HG03439 (cell line): ENCODE results near the gene TGFBR2.

Experiments
- ATAC-seq: cut with Tn5 transposase; IDR thresholded peaks from one replicate; pipeline ENCODE4 v1.9.1; 2021; ENCODE audit warnings: mild to moderate bottlenecking, moderate library complexity; ENCODE audit not compliant: unreplicated experiment

TGFBR2 gene

DNA sequence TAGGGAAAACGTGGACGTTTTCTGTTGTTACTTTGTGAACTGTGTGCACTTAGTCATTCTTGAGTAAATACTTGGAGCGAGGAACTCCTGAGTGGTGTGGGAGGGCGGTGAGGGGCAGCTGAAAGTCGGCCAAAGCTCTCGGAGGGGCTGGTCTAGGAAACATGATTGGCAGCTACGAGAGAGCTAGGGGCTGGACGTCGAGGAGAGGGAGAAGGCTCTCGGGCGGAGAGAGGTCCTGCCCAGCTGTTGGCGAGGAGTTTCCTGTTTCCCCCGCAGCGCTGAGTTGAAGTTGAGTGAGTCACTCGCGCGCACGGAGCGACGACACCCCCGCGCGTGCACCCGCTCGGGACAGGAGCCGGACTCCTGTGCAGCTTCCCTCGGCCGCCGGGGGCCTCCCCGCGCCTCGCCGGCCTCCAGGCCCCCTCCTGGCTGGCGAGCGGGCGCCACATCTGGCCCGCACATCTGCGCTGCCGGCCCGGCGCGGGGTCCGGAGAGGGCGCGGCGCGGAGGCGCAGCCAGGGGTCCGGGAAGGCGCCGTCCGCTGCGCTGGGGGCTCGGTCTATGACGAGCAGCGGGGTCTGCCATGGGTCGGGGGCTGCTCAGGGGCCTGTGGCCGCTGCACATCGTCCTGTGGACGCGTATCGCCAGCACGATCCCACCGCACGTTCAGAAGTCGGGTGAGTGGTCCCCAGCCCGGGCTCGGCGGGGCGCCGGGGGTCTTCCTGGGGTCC is at the start of gene TGFBR2:
TSS of gene TGFBR2 (plus strand) at position 301 of the 731 bp plus-strand sequence. CDS start at position 584, 283 bp downstream.
- ATAC-seq = peak; percentile 88

DNA sequence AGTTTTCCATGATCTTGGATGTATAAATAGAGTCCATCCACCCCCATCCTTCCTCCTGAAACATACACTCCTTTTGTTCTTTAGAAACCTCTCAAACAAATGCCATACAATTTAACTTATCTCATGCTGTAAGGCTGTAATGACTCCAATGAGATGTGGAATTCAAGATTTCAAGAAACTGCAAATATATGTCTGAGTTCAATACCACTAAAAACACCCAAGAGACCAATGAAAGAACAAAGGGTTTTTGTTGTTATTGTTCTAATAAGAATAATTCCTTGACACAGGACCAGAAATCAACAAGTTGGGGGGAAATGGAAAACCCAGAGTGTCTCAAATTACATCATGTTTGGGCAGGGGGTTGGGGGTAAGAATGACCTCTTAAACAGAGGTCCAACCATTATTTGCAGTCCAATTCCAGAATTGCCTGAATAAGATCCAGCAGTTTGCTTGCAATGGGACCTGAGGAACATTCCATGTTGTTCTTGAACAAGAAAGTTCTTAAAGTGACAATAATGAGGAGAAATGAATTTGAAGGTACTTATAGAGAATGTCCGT is 48.6 kb upstream of the TGFBR2 start:
- ATAC-seq = no peak

DNA sequence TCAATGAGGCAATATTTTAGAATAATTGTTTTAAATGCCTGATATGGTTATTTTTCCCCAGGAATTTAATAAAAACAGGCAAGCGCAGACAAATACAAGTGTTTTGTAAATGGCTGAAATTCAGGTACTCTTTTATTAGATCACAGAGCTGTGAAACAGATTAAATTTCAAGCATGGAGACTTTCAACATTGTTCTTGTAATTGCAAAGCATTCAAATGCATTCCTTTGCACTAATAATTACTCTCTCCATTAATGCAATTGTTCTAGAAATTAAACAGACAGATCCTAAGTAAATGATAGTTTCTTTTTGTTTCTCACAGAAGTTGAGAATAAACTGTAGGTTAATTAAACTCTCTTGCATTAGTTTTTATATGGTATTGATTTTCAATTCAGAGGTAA is 42.4 kb upstream of the TGFBR2 start:
- no peak for ATAC-seq

GRCh38 chr3:30567139-30567753 is 39.2 kb upstream of the TGFBR2 start:
- no peak for ATAC-seq

GRCh38 chr3:30576946-30577345 is 29.5 kb upstream of the TGFBR2 start:
- ATAC-seq = no peak

DNA sequence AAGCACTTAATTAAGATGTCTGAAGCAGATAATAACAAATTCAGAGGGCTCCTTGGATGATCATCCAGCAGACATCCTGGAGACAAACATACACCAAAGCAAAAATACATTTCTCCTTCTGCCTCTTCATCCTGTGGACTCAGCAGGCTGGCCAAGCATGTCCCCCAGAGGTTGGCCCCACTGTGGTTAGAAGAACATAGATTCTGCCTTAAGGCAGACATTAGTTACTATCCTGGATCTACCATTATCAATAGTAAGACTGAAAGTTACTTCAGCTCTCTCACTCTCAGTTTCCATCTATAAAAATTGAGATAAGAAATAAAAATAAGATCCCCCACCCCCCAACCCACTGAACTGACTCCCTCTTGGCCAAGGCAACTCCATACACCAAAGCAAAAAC is 28.6 kb upstream of the TGFBR2 start:
- no peak for ATAC-seq

DNA sequence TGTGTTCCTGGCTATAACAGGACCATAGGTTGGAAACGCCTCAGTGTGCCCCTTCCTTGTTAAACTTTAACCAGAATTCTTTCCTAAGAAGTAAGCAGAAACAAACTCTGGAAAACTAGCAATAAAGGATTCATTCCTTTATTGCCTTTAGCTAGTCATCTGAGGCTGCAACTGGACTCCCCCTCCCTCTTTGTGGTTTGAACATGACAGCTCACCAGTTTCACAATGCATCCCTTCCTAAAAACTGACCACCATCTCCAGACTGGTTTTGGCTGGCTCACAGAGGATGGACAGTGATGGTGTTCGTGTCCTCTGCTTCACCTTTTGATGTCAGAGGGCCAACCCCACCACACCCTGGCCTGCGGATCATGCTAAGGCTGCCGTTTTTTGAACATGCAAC is 27.9 kb upstream of the TGFBR2 start:
- no peak for ATAC-seq

GRCh38 chr3:30578986-30579579 is 27.3 kb upstream of the TGFBR2 start:
- no peak for ATAC-seq

GRCh38 chr3:30581067-30581585 is 25.3 kb upstream of the TGFBR2 start:
- no peak for ATAC-seq

DNA sequence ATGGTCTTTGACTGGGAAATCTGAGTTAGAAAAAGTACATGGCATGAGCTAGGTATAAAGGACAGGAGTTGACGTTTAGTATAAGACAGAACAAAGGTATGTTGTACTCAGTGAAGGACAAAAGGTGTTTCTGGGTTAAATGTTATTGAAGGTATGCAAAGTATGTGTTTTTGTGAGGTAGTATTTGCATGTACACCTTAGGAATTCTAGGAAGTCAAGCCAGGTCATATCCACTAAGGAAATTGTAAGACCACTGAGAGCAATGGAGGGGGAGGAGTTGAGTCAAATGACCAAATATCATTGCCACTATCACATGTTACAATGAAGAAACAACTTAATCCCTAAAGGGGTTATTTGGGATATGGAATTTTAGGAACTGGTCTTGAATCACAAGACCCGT is 24.4 kb upstream of the TGFBR2 start:
- ATAC-seq = no peak

DNA sequence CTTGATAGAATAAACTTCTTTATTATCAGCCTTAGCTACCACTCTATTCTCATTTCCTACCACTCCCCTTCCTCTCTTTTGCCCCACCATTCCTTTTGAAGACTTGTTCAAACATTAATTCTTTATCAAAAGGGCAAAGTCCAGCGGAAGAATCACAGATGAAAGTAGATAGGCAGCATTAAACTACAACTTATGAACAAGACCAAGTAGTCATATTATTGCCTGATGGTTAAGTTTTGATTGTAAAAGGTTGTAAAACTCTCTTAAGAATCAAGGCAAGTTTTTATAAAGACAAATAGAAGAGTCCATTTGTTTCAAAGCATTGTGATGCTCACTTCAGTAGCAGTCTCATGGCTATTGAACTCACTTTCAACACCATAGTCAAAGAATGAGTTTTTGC is 22.4 kb upstream of the TGFBR2 start:
- ATAC-seq = no peak

DNA sequence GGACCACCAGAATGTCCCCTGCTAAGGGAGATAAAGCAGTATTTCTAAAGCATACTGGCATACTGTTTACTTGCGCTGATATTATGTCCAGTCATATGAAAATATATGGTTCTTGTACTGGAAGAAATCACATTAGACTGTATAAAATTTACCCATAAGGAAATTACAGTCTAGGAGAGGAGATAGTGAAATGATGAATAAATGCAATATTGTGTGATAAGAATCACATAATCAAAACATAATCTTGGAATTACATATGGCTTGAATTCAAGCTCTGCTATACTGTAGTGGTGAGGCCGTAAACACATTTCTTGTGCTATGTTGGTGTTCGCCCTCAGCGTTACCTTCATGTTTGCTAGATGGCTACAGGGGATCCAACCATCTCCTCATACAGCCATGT is 20.7 kb upstream of the TGFBR2 start:
- ATAC-seq = no peak

DNA sequence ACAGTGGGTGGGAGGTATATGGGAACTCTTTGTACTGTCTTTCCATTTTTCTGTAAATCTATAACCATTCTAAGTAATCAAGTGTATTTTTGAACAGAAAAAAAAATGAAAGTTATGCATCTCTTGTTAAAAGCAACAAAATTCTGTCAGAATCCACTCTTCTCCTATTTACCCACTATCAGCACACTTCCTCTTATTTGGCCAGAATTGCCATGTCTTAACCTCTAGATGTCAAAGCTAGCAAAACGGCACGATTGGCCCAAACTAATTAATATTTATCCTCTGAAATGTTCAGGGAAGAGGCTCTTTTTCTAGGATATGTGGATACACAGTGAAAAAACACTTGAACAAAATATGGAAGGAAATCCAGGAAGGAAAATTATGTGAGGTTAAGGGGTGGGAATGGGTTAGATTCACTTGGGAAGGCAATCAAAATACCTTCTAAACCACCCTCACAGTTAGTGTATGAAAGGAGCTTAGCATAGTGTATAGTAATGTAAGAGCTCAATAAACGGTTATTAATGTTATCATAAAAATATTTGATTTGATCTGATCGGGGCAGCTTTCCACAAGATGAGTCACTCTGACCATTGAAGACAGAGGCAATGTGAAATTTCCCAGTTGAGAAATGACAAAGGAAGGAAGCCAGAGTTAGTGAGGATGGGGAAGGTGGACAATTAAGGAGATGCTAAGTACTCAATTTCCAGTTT is 20.1 kb upstream of the TGFBR2 start:
- ATAC-seq = no peak

- ATAC-seq = no peak
Measured at GRCh38 chr3:30586806-30587486, 19.5 kb upstream of the TGFBR2 start.

DNA sequence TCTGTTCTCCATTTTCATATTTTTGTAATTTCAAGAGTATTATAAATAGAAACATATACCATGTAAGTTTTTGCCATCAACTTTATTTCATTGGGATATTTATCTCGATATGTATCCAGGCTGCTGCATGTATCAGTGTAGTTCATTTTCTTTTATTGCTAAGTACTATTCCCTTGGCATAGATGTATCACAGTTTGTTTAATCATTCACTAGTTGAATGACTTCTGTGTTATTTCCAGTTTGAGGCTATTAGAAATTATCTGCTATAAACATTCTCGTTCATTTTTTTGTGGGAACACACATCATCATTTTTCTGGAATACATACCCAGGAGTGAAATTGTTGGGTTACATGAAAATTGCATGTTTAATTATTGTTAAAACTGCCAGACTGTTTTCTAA is 18.5 kb upstream of the TGFBR2 start:
- ATAC-seq = no peak

DNA sequence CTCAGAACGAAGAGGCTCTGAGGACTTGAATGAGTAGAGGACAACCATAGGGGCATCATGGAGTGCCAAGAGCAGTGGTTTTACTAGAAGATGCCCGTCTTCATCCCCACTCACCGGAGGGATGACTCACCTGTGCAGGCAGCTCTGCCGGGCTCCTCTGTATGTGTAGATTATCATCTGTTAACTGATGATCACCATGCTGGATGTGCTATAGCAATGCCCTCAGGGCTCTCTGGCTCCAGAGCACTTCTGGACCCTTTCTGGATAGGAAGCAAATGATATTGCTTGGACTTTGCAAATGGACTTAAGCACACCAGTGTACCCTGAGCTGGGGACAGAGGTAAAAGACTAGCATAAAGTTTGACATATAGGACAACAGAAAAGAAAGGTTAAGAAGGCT is 10.2 kb upstream of the TGFBR2 start:
- no peak for ATAC-seq

- no peak for ATAC-seq
Measured at GRCh38 chr3:30597131-30597768, 9.2 kb upstream of the TGFBR2 start.

GRCh38 chr3:30597769-30598134 is 8.6 kb upstream of the TGFBR2 start:
- no peak for ATAC-seq

- no peak for ATAC-seq
Measured at GRCh38 chr3:30598668-30599545, 7.5 kb upstream of the TGFBR2 start.
